Activated CD4-positive, alpha-beta T cell treated with anti-CD3 and anti-CD28 coated beads, Interleukin-2, amount 50 U/mL, for 4 hours (primary cell): ENCODE results near the gene PSORS1C1.
"Not testable (repeated sequence)": the region's sequence is repeated elsewhere in the genome, so short reads cannot be mapped to it uniquely, and the experiment has no call there.

Experiments used
- DNase-seq, 2 experiments: peaks; one replicate each; pipeline ENCODE4 v3.0.0-alpha.2; 2020

The PSORS1C1 gene

DNA sequence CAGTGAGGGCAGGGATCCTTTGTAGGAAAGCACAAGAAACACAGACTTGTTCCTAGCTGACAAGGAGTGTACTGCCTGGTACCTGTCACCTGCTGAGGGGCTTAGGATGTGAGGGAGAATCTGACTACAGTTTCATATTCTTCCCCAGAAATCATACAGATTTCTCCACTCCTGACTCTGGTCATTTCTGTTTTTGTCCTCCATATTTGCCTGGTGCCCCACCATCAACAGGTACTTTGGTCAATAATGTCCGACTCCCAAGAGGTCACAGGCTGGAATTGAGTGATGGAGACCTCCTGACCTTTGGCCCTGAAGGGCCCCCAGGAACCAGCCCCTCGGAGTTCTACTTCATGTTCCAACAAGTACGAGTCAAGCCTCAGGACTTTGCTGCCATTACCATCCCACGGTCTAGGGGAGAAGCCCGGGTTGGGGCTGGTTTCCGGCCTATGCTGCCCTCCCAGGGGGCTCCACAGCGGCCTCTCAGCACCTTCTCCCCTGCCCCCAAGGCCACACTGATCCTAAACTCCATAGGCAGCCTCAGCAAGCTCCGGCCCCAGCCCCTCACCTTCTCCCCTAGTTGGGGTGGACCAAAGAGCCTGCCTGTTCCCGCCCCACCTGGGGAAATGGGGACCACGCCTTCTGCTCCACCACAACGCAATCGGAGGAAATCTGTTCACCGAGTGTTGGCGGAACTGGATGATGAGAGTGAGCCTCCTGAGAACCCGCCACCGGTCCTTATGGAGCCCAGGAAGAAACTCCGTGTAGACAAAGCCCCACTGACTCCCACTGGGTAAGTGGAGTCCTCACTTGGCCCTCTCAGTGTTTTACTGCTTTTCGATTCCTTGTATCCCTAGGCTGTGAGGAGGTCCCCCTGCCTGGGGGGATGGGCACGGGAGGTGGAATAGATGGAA is 46.9 kb downstream of the PSORS1C1 start:
- DNase-seq: no peak

GRCh38 chr6:31162463-31163165 is 48.0 kb downstream of the PSORS1C1 start:
- no peak for DNase-seq

GRCh38 chr6:31163922-31164321 is 49.3 kb downstream of the PSORS1C1 start:
- no peak for DNase-seq

GRCh38 chr6:31164475-31165063 is 50.0 kb downstream of the PSORS1C1 start:
- DNase-seq: not testable (repeated sequence)

DNA sequence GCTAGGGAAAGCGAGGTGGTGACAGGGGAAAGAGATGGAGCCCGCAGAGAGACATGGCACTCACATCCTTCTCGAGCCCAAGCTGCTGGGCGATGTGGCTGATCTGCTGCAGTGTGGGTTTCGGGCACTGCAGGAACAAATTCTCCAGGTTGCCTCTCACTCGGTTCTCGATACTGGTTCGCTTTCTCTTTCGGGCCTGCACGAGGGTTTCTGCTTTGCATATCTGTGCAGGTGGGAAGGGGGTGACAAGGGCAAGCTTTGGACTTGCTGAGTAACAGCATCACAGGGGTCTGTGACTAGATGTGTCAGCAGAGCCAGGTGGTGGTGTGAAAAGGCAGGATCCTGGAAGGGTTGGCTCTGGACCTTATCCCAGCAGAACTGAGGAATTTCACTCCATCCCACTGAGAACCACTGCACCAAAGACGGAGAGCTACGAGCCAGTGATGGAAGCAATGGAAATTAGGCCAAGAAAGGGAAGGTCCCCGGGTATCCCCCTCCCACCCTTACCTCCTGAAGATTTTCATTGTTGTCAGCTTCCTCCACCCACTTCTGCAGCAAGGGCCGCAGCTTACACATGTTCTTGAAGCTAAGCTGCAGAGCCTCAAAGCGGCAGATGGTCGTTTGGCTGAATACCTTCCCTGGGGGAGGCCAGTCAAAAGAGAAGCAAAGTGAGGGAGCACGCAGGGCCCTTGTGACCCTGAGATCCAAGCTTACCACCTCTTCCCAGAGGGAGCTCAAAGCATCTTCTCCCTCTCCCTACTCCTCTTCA is 50.6 kb downstream of the PSORS1C1 start:
- DNase-seq: not testable (repeated sequence)

DNA sequence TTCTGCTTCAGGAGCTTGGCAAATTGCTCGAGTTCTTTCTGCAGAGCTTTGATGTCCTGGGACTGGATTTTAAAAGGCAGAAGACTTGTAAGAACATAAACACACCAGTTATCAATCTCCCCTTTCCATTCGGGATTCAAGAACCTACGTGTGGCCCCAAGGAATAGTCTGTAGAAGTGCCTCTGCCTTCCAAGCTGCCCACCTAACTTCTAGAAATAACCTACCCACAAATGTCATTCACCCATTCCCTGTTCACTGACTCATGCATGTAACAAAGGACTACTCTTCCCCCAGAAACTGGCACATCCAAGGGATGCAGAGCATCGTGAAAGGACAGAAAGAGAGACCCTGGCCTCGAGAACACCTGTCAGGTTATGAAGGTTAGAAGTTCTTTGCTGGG is 51.4 kb downstream of the PSORS1C1 start:
- no peak for DNase-seq

- DNase-seq: no peak
Measured at GRCh38 chr6:31168606-31169005, 54.0 kb downstream of the PSORS1C1 start.

DNA sequence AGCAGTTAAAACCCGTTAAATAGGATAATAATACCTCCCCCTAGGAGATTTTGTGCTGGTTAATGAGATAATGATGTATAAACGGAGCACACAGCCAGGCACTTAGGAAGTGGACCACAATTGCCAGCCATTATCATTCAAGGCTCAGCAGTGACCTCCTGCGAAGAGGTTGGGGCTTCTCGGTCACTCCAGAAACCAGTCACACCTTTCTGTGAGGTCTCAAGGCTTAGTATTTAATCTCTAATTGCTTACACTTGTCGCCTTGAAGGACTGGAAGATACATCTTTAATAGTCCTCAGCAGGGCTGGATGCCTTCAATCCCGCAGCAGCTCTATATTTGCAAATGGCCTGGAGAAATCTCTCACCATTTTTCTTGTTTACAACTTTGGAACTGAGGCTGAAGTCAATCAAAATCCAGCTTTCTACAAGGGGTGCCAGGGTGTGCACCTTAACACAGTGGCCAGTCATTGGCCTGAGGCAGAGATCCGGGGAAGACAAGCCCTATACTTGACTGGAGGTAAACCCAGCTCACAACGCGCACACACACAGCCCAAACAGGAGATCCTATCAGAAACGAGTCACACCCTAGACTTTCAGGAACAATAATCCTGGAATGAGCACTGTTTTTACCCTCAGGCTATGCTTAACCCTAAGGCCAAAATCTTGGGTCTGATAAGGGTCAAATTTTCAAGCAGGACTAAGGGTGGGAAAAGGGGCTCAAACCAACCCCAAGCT is 54.7 kb downstream of the PSORS1C1 start:
- no peak for DNase-seq

GRCh38 chr6:31169858-31170599 is 55.4 kb downstream of the PSORS1C1 start:
- not testable (repeated sequence) for DNase-seq

DNA sequence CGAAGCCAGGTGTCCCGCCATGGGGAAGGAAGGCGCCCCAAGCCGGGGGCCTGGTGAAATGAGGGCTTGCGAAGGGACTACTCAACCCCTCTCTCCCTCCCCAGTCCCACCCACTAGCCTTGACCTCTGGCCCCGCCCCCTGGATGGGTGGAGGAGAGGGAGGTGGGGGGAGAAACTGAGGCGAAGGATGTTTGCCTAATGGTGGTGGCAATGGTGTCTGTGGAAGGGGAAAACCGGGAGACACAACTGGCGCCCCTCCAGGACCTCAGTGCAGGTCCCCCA is 55.9 kb downstream of the PSORS1C1 start, which contains the start of gene POU5F1:
Gene POU5F1 (minus strand): TSS at position 83 of the 282 bp plus-strand sequence. CDS start 62 bp downstream, at position 21.
- no peak for DNase-seq

DNA sequence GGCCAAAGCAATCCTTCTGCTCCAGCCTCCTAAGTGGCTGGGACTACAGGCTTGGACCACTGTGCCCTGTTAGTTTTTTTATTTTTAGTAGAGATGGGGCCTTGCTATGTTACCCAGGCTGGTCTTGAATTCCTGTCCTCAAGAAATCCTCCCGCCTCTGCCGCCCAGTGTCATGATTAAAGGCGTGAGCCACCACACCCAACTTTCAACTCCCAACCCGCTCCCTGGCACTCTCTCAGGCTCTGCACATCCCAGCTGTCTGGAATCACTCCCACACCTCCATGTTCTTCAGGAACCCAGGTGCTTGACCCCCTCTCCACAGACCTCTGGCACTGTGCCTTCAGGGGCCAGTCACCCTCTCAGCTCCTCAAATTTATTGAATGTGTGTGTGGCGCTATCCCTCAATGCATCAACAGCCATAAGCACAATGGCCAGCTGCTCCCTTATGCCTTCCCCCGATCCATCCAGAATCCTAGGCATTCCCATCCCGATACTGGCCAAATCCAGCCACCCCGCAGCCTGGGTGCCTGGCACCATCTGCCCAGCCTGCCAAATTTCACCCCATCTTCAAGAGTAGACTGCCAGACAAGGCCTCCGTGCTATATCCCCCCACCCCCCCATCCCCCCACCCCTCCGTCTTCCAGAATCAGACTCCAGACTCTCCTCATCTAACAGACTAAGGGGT is 56.5 kb downstream of the PSORS1C1 start:
- no peak for DNase-seq

- DNase-seq: no peak
Measured at GRCh38 chr6:31171931-31172905, 57.6 kb downstream of the PSORS1C1 start.

DNA sequence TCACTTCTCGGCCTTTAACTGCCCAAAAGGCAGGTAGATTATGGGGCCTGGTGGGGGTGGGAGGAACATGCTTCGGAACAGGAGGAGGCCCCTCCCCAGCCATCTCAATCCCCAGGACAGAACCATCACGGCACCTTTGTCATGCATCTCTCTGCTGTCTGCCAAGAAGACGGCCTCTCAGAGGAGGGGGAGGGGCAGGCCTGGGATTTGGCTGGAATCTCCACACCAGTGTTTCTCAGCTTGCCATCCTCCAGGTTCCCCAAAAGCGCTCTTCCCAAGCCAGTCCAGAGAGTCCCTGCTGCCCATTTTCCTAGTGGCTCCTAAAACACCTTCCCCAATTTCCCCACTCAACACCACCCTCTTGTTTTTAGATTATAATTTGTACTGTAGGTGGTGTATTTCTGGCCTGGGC is 58.4 kb downstream of the PSORS1C1 start:
- no peak for DNase-seq

DNA sequence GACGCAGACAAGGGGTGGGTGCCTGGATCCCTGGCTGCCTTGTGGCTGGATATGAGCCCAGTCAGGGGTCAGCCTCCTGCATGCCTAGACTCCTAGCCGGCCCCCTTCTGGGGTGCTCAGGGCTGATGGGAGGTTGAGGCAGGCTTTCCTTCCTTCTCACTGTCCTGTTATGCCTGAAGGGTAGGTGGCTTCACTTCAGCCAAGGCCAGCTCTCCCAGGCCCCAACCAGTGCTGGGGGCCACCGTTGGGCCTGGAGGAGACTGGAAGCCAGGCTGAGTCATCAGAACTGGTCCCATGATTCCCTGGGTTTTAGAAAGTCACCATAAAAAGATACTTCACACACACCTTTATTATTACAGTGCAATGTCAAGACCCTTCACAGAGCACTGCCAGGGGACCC is 58.8 kb downstream of the PSORS1C1 start:
- DNase-seq: no peak

DNA sequence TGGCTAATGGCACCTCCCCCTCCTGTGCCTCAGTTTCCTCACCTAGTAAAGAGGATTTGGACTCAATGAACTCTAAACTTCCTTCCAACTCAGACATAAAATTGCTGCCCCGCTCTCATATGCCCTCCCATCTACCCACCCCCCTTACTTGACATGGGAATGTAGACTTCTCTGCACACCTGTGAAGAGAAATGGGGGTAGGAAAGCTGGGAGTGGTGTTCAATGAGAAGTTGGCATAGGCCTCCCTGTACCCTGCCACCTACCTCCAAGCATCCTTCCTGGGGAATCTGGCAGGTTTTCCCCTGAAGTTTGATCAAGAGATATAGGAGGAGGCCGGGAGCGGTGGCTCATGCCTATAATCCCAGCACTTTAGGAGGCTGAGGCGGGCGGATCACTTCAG is 59.8 kb downstream of the PSORS1C1 start:
- DNase-seq: no peak

- no peak for DNase-seq
Measured at GRCh38 chr6:31175971-31176370, 61.4 kb downstream of the PSORS1C1 start.

- no peak for DNase-seq
Measured at GRCh38 chr6:31178143-31179041, 63.8 kb downstream of the PSORS1C1 start.

DNA sequence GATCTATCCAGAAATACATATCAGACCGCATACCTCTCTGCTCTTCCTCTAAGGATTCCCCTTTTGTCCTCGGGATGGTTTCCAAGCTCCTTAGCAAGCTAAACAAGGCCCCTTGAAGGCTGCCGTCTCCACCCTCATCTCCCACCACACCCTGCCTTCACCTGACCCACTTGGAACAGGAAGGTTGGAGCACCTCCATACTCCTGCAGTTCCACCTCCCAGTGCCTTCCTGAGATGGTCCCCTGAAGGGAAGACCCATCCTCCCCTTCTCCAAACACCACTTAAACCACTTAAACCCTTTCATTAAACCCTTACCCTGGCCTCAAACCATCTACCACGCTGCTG is 64.4 kb downstream of the PSORS1C1 start:
- DNase-seq: no peak

DNA sequence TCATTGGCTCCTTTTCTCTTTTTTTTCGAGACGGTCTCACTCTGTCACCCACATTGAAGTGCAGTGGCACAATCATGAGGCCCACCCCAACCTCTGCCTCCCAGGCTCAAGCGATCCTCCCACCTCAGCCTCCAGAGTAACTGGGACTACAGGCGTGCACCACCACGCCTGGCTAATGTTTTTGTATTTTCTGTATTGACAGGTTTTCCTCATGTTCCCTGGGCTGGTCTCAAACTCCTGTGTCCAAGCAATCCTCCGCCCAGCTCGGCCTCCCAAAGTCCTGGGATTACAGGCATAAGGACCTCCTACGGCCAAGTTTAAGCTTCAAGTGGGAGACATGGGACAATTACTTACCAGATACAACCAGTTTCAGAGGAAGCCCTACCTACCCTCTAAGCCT is 65.3 kb downstream of the PSORS1C1 start:
- DNase-seq: no peak
